G401.6 (cell line): ENCODE results near the gene AURKA.

ENCODE experiments used
- FAIRE-seq: peaks from 2 replicates; lab custom pipeline; 2012; peaks lifted over from hg19 to GRCh38; lab: Jason Lieb, UNC

The AURKA gene

GRCh38 chr20:56392132-56392880 lies at the start of gene AURKA, which contains the start of gene CSTF1:
Gene AURKA (minus strand): TSS chr20:56392215. CDS start chr20:56388197, 4,018 bp downstream.
Gene CSTF1 (plus strand): TSS chr20:56392645. CDS start chr20:56395553, 2,908 bp downstream.
- FAIRE-seq: peak; percentile 97

DNA sequence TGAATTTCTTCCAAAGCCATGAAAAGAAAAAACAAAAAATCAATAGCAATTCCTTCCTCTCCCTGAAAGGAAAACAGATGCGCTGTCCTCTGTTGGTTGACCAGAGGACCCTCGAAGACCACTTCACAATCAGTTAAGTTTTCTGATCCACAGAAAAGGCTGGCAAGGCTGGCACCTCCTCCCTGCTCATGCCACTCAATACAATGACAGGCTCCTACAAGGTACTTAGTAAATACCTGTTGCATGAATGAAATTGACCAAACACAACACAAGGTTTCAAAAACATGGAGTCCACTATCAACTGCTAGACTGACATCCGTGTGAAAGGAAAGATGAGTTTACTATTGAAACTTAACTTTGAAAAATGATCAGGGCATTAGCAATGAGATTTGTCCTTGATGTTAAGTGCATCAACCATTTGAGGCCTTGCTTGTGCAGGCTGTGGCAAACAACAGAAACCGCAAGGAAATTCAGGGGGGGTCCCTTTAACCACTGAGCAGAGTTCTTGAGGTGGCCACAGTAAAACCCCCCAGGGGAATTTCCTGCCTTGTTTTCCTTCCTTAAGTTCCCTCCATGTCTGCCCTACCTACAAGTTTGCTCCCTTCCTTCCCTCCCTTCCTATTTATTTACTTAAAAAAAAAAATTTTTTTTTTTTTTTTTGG lies 48.5 kb upstream of the AURKA start:
- no peak for FAIRE-seq

DNA sequence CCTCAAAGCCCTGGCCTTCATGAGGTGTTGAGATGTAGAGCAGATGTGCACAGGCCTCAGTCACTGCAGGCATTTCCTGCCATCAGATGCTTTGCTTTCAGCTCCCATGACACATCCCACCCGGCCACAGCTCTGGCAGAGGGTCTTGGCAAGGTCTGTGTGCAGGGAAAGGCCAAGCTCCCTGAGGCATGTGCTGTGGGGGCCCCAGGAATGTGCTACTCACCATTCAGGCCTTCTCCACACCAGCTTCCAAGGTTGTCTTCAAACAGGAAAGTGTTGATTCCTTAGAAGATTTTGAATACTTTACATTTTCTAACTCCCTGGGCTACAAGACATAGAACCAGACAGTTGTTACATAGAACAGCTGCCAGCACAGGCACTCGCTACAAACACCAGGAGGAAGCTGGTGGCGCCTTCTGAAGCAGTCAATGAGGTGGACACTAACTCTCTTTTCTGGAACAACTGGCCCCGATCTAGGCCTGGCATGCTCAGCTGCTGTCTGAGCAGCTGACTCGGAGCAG lies 47.8 kb upstream of the AURKA start:
- FAIRE-seq: no peak

DNA sequence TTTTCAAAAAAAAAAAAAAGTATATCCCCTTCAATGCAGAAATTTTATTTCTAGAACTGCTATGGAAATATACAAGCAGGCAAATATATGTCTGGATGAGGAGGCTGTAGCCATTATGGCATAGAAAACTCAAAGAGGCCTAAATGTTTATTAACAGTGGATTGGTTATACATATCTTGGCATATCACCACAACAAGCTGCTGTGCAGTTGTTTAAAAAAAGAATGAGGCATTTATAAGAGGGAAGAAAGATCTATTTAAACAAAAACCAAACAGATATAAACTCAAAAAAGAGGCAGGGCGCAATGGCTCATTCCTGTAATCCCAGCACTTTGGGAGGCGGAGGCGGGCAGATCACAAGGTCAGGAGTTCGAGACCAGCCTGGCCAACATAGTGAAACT lies 46.3 kb upstream of the AURKA start:
- no peak for FAIRE-seq

- FAIRE-seq: no peak
Observed at GRCh38 chr20:56437196-56437960, 45.4 kb upstream of the AURKA start.

DNA sequence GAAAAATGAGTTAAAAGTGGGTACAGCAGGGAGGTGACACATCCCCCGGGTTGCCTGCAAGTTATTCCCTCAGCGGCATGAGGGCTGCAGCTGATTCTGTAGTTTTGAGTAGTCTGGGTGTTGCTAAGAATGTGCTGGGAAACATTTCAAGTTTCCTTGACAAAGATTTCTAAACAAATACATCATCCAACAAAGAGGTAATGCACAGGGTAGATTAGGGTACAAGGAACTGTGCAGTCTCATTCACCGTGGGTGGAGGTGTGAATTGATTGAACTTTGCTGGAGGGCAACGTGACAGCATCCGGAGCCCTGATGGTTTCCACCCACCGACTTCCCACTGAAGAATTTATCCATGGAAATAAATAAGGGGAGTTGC lies 41.9 kb upstream of the AURKA start:
- no peak for FAIRE-seq

DNA sequence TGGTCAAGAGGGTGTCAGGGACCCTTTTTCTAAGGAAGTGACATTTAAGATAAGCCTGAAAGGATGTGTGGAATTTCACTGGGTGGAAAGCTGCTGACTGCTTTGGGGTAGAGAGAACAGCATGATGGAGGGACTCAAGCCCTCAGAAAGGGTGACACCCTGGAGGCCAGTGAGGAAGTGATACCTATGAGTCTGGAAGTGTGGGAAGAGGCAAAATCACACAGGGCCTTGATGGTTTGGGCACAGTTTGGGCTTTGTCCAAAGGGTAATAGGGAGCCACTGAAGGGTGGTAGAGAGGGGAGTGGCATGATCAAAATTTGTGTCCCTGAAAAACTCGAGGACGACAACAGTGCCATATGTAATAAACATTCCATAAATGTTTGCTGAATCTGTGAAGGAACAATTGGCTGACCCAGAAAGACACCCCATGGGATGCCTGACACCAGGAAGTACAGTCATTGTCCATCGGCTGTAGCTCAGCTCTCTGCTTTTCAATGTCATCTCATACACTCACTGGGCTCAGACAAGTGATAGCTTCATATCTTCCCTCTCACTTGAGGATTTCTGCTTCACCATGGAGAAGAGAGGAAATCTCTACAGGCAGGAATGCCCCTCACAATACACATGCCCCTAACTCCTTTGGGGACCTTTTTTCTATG lies 41.3 kb upstream of the AURKA start:
- no peak for FAIRE-seq

DNA sequence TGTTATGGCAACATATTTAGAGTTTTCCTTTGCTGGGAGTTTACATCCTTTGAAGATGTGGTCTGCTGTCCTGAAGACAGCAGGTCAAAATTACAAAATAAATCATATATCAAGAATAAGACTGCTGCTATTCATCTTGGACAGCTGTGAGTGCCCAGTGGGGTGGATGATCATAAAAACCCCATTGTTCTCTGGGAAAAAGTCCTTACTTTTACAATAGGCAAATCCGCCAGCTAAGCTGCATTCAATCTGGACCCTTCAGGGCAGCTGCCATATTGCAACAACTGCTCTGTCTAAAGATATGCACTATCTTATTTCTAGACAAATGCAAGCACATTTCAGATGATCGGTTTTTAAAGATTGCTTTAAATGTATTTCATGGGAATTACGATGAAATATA lies 39.5 kb upstream of the AURKA start:
- FAIRE-seq: no peak

- FAIRE-seq: no peak
Observed at GRCh38 chr20:56430957-56431356, 38.9 kb upstream of the AURKA start.

DNA sequence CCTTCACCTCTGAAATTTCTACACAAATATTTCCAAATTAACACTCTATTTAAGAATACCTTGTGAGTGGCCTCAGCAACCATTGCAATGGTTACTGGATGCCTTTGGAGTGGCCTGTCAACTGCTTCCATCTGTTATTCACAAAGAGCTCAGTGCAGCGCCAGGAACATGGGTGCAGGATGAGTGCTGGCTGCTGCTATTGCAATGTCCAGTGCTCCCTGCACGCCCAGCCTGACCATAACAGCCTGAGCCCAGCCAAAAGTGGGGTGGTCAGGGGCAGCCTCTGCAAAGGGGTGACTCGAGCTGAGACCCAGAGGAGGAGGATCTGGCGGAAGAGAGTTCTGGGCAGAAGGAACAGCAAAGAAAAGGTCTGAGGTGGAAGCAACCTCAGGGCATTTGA lies 38.4 kb upstream of the AURKA start:
- FAIRE-seq: no peak

DNA sequence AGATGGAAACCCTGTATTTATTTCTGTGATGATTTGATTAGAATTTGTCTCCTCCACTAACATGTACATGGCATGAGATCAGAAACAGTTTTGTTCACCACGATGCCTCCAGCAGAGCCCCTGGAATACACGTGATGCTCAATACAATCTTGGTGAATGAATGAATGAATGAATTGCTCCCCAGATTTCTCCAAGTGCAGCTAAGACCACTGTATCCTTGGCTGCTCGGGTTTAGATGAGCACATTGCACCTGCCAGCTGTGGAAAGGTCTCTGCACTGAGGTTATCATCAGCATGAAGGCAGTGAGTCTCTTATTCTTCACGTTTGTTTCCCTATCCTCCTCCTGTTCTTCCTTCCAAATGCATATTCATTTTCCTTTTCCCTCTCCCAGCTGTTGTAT lies 37.9 kb upstream of the AURKA start:
- no peak for FAIRE-seq

GRCh38 chr20:56429502-56429901 lies 37.5 kb upstream of the AURKA start:
- no peak for FAIRE-seq

DNA sequence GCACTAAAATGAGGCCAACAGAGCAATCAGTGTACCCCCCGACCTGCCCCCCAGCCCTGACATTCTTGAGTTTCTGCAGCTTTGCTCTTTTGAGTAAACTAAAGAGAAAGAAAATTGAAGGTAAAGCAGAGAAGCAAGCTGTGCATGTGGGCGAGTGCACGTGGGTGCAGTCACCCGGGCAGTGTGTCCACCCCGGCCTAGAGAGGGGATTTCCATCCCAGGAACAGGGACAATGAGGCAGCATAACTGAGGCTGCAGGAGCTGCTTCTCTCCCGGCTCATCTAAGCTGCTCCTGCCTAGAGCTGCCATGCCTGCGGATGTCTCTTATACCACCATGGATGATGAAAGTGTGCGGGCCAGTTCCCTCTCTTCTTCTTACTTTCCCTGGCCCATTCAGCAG lies 36.9 kb upstream of the AURKA start:
- FAIRE-seq: no peak

DNA sequence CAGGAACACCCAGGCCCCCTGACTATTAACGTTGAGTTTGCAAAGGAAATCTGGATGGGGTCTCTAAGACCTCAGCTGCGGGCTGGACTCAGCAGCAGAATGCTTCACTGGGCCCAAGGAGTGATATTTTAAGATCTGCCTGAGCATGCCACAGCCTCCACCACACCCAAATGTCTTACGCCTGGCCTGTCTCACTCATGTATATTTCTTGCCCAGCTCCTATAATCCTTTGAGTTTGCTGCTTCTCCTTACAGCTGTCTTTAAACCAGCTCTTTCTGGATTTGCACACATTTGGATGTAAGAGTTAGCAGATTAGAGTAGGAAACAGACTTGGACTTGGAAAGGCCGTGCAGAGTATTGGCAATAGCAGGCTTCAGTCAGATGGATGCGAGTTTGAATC lies 36.4 kb upstream of the AURKA start:
- no peak for FAIRE-seq

DNA sequence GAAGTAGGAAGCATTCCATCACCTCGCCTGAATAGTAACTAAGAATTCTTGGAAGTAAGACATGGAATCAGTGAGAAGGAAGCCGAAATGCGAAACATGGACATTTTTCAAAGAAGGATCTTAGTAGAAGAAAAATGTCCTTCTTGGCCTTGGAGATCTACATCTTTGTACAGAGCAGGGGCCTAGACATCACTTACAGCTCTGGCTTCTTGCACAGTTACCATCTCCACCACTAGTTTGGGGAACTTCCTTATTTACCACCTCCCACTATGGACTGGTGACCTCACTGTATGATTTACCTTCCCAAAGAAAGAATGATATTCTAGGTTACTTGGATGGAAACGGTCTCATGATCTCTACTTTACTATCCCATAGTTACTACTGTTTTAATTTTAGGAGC lies 35.8 kb upstream of the AURKA start:
- no peak for FAIRE-seq

GRCh38 chr20:56426926-56427325 lies 34.9 kb upstream of the AURKA start:
- no peak for FAIRE-seq

DNA sequence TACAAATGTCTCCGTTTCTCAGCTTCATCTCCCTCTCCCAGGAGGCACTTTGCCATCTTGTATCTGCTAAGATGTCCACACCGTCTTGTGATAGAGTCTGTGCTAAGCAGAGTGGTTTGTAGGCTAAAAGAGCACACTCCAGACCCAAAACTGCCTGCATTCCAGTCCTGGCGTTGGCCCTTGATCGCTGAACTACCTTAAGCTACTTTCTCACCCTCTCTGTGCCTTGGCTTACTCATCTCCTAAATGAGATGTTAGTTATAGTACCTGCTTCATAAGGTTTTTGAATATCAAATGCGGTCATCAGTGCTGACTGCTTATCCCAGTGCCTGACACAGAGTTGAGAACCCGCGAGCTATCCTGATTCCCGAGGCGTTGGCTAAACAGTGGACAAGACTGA lies 34.0 kb upstream of the AURKA start:
- no peak for FAIRE-seq

- no peak for FAIRE-seq
Observed at GRCh38 chr20:56424931-56425330, 32.9 kb upstream of the AURKA start.

DNA sequence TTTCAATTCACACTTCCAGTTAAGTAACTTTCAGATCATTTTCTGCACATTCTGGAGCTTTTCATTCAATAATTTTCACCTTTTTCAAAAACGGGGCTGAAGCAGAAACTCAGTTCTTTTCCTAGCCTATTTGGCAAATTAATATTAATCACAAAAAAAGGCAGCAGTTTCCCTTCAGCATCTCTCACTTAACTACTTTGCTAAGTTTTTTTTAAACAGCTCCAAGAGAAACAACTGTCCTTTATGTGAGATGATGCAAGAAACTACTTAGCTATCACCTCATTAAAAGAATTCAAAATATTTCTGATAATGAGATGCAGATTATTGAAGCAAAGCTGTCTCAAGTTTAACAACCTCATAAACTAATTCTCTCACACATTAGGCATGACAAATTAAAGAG lies 31.9 kb upstream of the AURKA start:
- no peak for FAIRE-seq

- FAIRE-seq: no peak
Observed at GRCh38 chr20:56423211-56423610, 31.2 kb upstream of the AURKA start.

GRCh38 chr20:56422824-56423189 lies 30.8 kb upstream of the AURKA start:
- FAIRE-seq: no peak

DNA sequence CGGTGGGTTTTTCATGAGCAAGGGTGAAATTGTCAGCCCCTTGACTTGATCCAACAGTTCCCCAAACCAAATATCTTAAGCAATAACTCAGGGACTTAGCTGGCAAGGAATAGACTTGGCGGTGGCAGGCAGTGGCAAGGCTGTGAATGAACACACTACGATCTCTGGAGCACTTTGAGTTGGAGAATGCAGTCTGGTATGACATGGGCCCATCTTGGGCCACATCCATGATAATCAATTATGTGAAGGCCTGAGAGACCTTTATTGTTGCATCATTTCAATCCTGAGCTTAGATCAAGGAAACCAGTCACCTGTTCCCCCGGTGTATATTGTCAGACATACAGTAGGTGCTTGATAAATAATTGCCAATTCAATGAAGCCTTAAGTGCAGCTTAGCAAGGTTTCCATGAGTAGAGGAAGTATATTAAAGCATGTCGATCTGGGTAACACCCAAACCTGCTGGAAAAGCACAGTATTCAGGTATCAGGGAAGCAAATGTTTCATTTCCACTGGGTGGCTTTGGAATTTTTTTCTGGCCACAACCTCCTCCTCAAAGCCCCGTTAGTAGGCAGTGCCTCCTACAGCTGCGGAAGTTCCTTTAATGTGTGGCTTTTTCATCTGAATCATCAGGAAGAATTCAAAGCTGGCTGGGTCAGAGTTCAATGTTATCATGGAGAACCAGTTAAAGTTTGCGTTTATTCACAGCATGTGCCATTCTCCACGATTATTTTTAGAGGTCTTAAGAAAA lies 30.2 kb upstream of the AURKA start:
- no peak for FAIRE-seq
